PFSK-1 (cell line): ENCODE results near the gene PCDHAC1.

Experiments
- FOXP2 ChIP-seq: optimal IDR thresholded peaks from 2 replicates; pipeline ENCODE3; 2011; ENCODE audit warnings: borderline replicate concordance, control low read depth, inconsistent platforms; ENCODE audit not compliant: insufficient read depth; ENCODE audit errors: extremely low read length, extremely low read depth
- POLR2AphosphoS5 ChIP-seq: IDR thresholded peaks from 2 replicates; pipeline ENCODE4 v1.6.1; 2012; ENCODE audit warnings: low read depth, mild to moderate bottlenecking, control low read depth, low read length, moderate library complexity
- SIN3A ChIP-seq: IDR thresholded peaks from 2 replicates; pipeline ENCODE4 v1.6.1; 2012; ENCODE audit warnings: mild to moderate bottlenecking, low read length, moderate library complexity, borderline replicate concordance; ENCODE audit not compliant: insufficient read depth
- TAF1 ChIP-seq: IDR thresholded peaks from 2 replicates; pipeline ENCODE4 v1.6.1; 2012; ENCODE audit warnings: low read length, control low read depth, borderline replicate concordance; ENCODE audit not compliant: insufficient read depth
- TF ChIP-seq, protein P1 (sequence below), 2 experiments: IDR thresholded peaks; 2 replicates each; pipeline versions ENCODE4 v1.6.1 to v1.8.0; 2011 to 2012; ENCODE audit warnings: low read depth in 2 of 2, low read length in 2 of 2, control low read depth in 1 of 2, inconsistent platforms in 1 of 2, mild to moderate bottlenecking in 1 of 2, moderate library complexity in 1 of 2; ENCODE audit not compliant: insufficient read depth in 1 of 2

PCDHAC1 gene

DNA sequence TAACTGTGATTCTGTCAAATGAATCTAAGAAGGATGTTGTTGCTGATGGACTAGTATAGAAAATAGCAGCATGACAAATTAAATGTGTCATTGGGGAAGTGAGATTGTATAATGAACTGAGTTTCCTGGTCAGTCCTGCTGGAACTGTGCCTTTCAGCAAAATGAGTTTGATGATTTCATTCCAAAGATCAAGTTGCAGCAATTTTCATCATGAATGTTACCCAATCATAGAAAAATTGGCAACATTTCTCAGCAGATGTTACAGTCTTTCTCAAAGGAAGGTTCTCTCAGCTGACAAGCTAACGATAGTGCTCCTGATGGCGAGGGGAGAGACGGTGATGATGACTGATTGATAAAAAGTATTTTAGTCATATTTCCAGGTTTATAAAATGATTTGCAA is 50.9 kb downstream of the PCDHAC1 start:
- no peak for TF ChIP-seq POLR2AphosphoS5
- no peak for TF ChIP-seq SIN3A
- TF ChIP-seq TAF1 = no peak
- TF ChIP-seq, protein P1, sequence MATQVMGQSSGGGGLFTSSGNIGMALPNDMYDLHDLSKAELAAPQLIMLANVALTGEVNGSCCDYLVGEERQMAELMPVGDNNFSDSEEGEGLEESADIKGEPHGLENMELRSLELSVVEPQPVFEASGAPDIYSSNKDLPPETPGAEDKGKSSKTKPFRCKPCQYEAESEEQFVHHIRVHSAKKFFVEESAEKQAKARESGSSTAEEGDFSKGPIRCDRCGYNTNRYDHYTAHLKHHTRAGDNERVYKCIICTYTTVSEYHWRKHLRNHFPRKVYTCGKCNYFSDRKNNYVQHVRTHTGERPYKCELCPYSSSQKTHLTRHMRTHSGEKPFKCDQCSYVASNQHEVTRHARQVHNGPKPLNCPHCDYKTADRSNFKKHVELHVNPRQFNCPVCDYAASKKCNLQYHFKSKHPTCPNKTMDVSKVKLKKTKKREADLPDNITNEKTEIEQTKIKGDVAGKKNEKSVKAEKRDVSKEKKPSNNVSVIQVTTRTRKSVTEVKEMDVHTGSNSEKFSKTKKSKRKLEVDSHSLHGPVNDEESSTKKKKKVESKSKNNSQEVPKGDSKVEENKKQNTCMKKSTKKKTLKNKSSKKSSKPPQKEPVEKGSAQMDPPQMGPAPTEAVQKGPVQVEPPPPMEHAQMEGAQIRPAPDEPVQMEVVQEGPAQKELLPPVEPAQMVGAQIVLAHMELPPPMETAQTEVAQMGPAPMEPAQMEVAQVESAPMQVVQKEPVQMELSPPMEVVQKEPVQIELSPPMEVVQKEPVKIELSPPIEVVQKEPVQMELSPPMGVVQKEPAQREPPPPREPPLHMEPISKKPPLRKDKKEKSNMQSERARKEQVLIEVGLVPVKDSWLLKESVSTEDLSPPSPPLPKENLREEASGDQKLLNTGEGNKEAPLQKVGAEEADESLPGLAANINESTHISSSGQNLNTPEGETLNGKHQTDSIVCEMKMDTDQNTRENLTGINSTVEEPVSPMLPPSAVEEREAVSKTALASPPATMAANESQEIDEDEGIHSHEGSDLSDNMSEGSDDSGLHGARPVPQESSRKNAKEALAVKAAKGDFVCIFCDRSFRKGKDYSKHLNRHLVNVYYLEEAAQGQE (IDR thresholded peaks at IDR 0.05; ENCODE audit: insufficient read depth in 1 of 2, low read depth in 2 of 2, low read length in 2 of 2) = no peak
- TF ChIP-seq FOXP2 = no peak

DNA sequence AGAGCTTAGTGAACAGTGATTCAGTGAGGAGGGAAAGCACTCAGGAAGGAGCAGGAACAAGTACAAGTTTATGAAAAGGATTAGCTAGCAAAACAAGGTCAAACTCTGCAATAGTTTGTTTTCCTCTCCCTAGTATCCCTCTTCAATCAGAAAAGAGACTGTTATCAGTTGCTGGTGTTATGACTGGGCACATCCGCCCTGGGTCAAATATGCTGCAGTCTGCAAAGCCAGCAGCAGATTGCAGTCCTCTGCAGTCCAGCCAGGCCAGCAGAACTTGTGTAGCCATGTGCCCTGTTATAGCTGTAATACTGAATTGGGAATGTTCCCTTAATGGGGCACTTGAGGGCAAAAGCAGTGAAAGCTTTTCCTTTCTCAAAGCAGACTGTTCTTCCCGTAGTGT is 52.2 kb downstream of the PCDHAC1 start:
- TF ChIP-seq SIN3A = no peak
- TF ChIP-seq, protein P1 (IDR thresholded peaks at IDR 0.05; ENCODE audit: insufficient read depth in 1 of 2, low read depth in 2 of 2, low read length in 2 of 2) = no peak
- no peak for TF ChIP-seq FOXP2
- no peak for TF ChIP-seq POLR2AphosphoS5
- no peak for TF ChIP-seq TAF1

DNA sequence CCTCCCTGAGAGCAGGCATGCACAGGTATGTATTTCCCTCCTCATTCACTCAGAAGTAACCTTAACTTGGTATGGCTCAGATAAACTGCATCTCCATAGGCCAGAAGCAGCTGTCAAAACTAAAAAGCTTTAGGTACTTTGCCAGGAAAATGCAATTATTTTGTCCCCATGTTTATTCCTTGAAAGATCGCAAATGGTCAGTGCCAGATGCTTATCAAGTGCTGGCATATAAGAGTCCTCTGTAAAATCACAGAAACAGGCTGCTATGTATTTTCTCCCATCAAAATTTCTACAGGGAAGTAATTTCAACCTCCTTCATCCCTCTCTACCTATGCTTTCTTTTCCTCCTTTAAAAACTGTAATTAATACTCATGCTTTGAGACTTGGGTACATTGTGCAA is 52.9 kb downstream of the PCDHAC1 start:
- TF ChIP-seq POLR2AphosphoS5 (no peak), FOXP2 (no peak), SIN3A (no peak), TAF1 (no peak)
- TF ChIP-seq, protein P1 (IDR thresholded peaks at IDR 0.05; ENCODE audit: insufficient read depth in 1 of 2, low read depth in 2 of 2, low read length in 2 of 2) = no peak
